ENCODE measurements around the gene ARPC1B. TPM values are rescaled to one million over a fixed set of nuclear protein-coding genes. Genes with fewer than 3 reads are reported as not detected.

Gene ARPC1B
- total and polyA plus RNA-seq, 2 of the 8 experiments (the other 6 are each of a cell fraction or from before 2014, with no cell fraction given): 64.5 to 115 TPM

- Histone ChIP-seq H3K18ac (ENCODE audit: extremely low read depth, low read length) (no peak overlapping the region), H3K4me3 (ENCODE audit: extremely low read depth in 1 of 4, insufficient read depth in 2 of 4, low read depth in 3 of 4, low read length in 4 of 4) (no peak overlapping the region), H3K36me3 (ENCODE audit: control insufficient read depth in 2 of 4, insufficient read depth in 4 of 4, low read length in 3 of 4) (peaks cover 4 to 35% (median 20%) of the 10 kb centered on the region in 4 experiments; a peak in 6 of 8 replicates), H4K8ac (ENCODE audit: extremely low read depth, insufficient read depth, low read length) (no peak overlapping the region), H2AFZ (ENCODE audit: low read length) (no peak overlapping the region), H4K5ac (ENCODE audit: insufficient read length, low read depth, low read length) (no peak overlapping the region), H3K23ac (ENCODE audit: insufficient read length) (no peak overlapping the region), H2BK12ac (ENCODE audit: low read depth, low read length) (no peak overlapping the region), H2BK20ac (ENCODE audit: low read length) (no peak overlapping the region), H2AK5ac (ENCODE audit: low read depth, low read length) (no peak overlapping the region), H3K27me3 (replicated peaks in 1 of 4; ENCODE audit: control insufficient read depth in 3 of 4, extremely low read depth in 1 of 4, insufficient read depth in 3 of 4, low read length in 3 of 4) (no peaks in the 10 kb centered on the region), H3K23me2 (ENCODE audit: low read depth, low read length) (no peaks in the 10 kb centered on the region), H4K91ac (replicated peaks; ENCODE audit: insufficient read length, low read length) (no peak overlapping the region), H3K4me2 (ENCODE audit: insufficient read depth in 1 of 2, low read depth in 2 of 2, low read length in 2 of 2) (no peak overlapping the region), H2BK15ac (ENCODE audit: low read length) (no peak overlapping the region), H3K56ac (replicated peaks; ENCODE audit: insufficient read length, low read depth, low read length) (no peak overlapping the region), H3K14ac (ENCODE audit: insufficient read length) (no peak overlapping the region), H2BK120ac (replicated peaks; ENCODE audit: low read depth, low read length) (no peak overlapping the region), H3K9me3 (ENCODE audit: insufficient read depth in 2 of 2, low read depth in 1 of 2, low read length in 1 of 2) (no peaks in the 10 kb centered on the region), H3K27ac (ENCODE audit: low read depth, low read length) (no peak overlapping the region), H3K4me1 (replicated peaks in 1 of 4; ENCODE audit: control insufficient read depth in 3 of 4, insufficient read depth in 4 of 4, low read length in 3 of 4) (peaks cover 0 to 3% (median 0%) of the 10 kb centered on the region in 4 experiments; a peak in 1 of 7 replicates), H4K20me1 (replicated peaks in 1 of 2; ENCODE audit: control insufficient read depth in 1 of 2, insufficient read depth in 2 of 2, low read length in 2 of 2) (peaks cover 0 to 2% of the 10 kb centered on the region in 2 experiments), H2BK5ac (ENCODE audit: low read depth, low read length) (no peak overlapping the region), H3K4ac (replicated peaks; ENCODE audit: insufficient read length, low read depth, low read length) (no peak overlapping the region), H3K79me2 (ENCODE audit: control insufficient read depth in 1 of 2, insufficient read depth in 2 of 2, low read length in 2 of 2) (no peaks in the 10 kb centered on the region), H3K9ac (replicated peaks in 1 of 4; ENCODE audit: extremely low read depth in 1 of 4, low read depth in 3 of 4, low read length in 3 of 4) (no peak overlapping the region; a peak in 1 of 7 replicates), H3K79me1 (ENCODE audit: low read depth, low read length) (no peaks in the 10 kb centered on the region)
- FAIRE-seq (no peak), DNase-seq (ENCODE audit: low read depth in 1 of 2, low spot score in 2 of 2) (no peak)
- ChIA-PET POLR2A (ENCODE audit: partially characterized antibody) (interaction anchor here (0.5 to 1.0 kb wide), 6 partner anchors 10 to 274 kb away, joined by 3 to 6 read pairs (median 4); partner anchors contain the start of genes BUD31, CPSF4, PDAP1 and PTCD1), CTCF (ENCODE audit: partially characterized antibody) (interaction anchor here (0.7 to 1.8 kb wide), 11 partner anchors 10 to 58 kb away, joined by 3 to 6 read pairs (median 3); no protein-coding TSS in a partner anchor)
- WGBS, 2 experiments (ENCODE audit: extremely low coverage in 1 of 2, insufficient coverage in 1 of 2, insufficient read length in 1 of 2, insufficient replicate concordance in 2 of 2, low coverage in 1 of 2, low lambda C conversion rate in 2 of 2, missing lambda C conversion rate in 1 of 2): 94% methylated on average over 22 of the region's 22 CpGs; no CpG with 5 or more reads in 1 of the 2 experiments
- TF ChIP-seq MAX (IDR thresholded peaks at IDR 0.05) (no peak), BRCA1 (IDR thresholded peaks at IDR 0.05; ENCODE audit: low read depth, low read length) (no peak), SP1 (IDR thresholded peaks at IDR 0.05; ENCODE audit: low read depth, low read length) (no peak), E2F6 (IDR thresholded peaks at IDR 0.05) (no peak), SP4 (IDR thresholded peaks at IDR 0.05; ENCODE audit: low read length) (no peak), ATF2 (IDR thresholded peaks at IDR 0.05; ENCODE audit: low read length) (no peak), SP2 (IDR thresholded peaks at IDR 0.05; ENCODE audit: low read length) (no peak), ATF3 (IDR thresholded peaks at IDR 0.05; ENCODE audit: insufficient read depth, low read depth, low read length) (no peak), SRF (IDR thresholded peaks at IDR 0.05; ENCODE audit: low read depth, low read length) (no peak), KDM1A (IDR thresholded peaks at IDR 0.05; ENCODE audit: borderline replicate concordance, low read length) (no peak)
Observed at GRCh38 chr7:99359465-99360154, 14.9 kb upstream of the ARPC1B start.

Measured in H1 (cell line).